Activated T-helper 9 cell treated with anti-CD3 and anti-CD28 coated beads, Interleukin-2, amount 50 U/mL, for 16 hours (primary cell): Measurements from ENCODE around the gene TLE1.
"Not testable (repeated sequence)": the region's sequence is repeated elsewhere in the genome, so short reads cannot be mapped to it uniquely, and the experiment has no call there.

Source experiments
- DNase-seq: peaks from one replicate; pipeline ENCODE4 v3.0.0-alpha.2; 2020; ENCODE audit warnings: low read depth

The TLE1 gene

DNA sequence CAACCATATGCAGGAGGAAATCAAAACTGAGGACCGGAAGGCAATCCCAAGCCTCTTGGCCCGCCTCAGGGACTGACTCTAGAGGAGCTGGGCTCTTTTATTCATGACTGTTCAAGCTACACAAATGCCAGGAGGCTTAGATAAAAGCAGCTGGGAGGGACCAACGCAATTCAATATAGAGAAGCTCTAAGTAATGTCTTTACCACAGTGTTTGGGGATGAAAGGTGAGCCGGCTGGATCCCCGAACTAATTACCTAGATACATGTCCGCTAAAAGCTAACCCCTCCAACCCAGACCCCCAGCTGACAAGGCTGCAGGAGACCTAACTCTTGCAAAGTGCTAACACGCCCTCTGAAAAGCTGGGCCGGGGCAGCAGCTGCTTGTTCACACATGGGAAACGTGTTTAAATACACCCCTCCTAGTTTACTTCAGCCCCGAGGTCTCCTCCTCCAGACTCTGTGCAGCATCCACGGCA, 67.5 kb downstream of the TLE1 start:
- DNase-seq: no peak

DNA sequence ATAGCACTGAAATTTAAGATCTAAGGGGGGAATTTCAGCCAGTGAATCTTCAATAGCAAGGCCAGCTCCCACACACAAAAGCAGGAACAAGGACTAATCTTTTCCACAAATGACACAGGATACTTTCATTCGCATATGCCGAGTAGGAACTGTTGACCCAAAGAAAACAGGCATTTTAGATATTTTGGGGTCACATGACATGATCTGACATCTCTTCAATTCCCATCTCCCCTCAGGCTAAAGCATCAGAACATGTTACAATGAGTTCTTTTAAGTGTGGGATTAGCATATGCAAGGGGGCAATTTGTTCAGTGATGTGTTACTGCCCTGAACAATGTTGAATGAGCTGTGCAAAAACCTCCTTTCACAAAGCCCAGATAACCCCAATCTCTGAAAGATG, 68.2 kb downstream of the TLE1 start:
- no peak for DNase-seq

DNA sequence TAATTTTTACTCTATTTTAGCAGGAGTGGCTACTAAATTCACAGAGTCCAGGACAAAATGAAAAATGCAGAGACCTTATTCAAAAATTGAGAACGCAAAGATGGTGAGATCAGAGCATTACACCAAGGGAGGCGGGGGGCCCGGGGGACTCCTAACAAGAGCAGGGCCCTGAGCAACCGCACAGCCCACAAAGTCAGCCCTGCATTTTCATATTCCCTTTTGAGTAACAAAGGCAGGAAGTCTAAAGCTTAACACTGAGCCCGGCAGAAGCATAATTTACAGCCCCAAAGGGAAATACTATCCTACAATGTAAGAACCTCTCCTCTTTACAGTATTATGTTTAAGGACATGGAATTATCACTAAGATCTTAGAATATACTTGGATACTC, 69.4 kb downstream of the TLE1 start:
- DNase-seq: no peak

DNA sequence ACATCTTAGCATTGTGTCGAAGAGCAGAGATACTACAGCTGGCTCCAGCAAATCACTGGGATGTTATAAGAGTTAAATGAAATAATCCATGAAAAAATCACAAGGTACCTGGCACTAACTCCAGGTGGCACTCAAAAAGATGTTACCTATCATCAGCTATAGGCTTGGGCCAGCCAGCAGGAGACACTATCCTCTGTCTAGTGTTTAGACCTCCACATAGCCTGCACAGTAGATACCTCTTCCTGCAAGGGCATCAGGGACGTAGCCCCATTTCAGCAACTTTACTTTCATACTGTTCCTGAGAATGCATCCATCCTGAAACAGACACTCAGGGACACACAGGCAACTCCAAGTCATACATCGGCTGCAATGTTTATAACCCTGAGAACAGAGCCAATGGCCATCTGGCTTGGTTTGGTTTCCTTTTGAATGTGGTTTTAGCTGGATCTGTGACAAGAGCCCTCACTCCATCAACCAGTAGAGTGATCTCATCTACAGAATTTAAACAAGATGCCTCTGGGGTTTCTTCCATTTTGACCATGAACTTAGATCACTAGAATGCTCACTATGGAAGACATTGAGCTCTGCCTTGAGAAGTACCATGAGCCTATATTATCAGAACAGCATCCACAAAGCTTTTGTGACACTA, 69.9 kb downstream of the TLE1 start:
- DNase-seq: no peak

DNA sequence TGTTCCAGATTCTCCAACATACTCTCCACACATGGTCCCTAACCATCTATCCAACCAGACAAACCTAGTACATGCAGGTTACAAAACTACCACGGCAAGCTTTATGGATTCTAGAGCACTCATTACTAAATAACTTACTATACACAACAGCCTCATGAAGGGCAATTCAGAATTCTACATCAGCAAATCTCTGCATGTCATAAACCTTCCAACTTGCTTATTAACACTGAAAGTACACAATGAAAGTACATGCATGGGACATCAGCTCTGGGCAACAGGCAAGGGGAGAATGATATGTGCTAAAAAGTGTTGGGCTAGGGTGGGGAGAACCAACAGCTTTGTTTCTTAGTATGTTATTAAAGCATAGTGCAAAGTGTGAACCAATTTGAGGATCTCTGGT, 70.4 kb downstream of the TLE1 start:
- DNase-seq: no peak

DNA sequence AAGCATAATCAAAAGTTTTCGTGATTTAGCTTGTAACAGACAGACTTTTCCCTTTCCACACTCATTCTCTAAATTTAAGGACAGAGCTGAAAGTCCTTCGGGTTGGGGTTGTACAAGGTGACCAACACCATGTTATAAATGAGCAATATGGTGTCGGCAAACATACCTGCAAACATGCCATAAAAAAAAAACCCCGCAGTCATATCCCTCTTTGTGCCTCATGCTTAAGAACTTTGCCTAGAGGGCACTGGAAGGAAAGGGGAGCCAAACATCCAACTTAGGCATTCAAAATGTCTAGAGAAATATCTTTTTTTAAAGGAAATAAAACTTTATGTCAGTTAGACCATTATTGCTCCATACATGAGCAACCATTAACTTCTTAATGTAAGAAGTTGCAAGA, 73.2 kb downstream of the TLE1 start:
- no peak for DNase-seq

DNA sequence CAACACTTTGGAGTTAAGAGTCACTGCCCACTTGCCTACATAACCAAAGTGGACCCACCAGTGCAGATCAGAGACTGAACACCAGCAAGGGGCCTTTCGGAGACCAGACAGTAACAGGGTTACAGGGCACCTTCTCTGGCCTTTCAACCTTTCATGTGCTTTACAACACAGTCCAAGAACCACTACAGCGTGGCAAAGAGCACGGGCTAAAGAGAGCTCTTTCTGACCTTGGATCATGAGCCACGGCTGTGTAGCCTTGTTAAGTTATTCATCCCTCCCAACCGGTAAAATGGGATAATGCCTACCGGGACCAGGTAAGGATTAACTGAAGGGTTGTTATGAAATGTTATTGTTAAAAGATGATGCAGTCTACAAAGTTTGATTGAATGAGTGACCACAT, 75.0 kb downstream of the TLE1 start:
- DNase-seq: no peak

DNA sequence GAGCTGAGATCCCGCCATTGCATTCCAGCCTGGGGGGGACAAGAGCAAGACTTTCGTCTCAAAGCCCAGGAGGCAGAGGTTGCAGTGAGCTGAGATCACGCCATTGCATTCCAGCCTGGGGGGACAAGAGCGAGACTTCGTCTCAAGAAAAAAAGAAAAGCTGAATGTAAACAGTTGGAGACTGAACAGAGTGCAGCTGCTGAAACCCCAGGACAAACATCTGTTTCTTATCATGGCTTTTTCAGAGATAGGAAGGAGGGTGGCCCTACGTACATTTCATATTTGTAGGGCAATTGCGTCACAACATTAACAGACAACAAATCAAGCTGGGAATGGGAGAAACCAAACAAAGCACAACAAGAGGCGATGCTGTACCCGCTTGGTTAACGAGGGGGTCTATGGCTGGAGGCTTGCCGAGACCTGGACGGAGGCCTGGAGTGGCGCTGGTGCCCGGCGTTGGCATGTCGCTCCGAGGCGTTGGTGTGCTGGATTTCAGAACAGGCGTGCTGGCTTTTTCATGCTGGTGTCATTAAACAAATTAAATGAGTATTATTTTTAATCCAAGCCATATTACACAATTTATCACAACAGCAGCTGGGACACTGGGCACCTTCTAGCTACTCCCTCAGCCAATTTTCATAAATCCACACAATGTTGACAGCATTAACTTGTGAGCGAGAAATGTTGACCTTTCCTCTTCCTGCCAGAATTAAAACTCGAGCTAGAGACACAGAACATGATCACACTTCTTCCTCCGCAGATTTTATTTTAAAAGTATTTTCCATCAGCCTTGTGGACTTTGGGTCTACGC, 76.1 kb downstream of the TLE1 start:
- no peak for DNase-seq

DNA sequence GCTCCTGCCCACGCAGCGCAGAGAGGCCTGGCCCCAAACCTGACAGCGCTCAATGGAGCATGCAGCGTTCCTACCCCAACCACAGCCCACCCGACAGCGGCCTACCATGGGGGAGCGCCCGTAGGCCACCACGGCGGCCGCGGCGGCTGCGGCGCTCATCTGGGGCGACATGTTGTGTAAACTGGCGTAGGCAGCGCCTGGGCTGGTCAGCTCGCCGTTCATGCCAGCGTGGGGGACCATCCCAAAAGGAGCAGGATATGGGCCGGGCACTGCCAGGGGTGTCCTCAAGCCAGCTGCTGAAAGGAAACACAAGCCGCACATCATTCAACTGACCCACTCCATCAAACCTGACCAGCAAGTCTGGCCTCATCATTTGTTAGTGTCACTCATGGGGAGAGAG, 77.7 kb downstream of the TLE1 start:
- no peak for DNase-seq

DNA sequence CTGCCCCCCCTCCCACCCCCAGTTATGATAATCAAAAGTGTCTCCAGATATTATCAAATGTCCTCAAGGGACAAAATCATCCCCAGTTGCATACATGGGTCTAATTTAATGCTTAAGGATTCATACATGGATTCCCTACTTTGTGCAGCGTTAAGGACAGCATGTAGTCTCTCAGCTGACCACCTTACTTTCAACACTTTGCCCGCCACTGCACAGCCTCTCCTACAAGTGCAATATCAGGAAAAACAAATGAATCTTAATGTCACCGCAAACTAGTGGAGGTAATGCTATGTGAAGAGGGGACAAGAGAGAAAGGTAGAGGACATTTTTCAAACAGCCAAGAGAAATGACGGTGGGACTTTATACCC, 78.6 kb downstream of the TLE1 start:
- no peak for DNase-seq

DNA sequence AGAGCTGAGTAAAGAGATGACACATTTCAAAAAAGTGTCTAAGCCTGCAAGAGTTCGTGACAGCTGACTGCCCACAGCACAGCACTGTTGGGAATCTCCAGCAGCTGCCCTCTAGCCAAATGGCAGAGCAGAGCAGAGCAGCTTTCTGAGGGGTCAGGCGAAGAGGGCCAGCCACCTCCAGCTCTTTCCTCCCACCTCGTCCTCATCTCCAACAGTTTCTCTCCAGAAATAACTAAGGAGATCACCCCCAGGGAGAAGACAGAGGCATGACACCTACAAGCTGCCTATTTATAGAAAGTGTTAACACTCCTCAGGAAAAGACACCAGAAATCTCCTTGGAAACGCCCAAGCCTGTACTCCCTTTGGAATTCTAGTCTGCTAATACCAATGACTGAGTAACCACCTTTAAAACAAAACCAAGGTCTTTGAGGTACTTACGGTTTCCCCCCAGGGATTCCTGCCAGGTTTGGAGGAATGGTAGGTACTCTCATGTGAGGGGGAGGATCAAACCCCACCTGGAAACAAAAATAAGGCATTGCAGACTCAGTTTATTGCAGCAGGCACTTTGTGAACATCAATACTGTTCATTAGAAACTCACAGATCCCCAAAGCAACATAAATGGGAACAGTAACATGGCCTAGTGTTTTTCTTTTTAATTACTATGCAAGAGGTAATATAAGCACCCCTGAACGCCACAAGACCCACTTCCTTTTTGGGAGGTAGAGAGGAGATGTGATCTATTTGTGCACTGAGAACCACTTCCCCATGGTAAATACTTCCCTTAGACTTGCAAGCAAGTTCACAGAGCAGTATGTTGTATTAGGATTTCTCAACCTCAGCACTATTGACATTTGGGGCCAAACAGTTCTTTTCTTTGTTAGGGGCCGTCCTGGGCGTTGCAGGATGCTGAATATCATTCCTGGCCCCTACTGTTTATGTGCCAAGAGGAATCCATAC, 79.3 kb downstream of the TLE1 start:
- no peak for DNase-seq

DNA sequence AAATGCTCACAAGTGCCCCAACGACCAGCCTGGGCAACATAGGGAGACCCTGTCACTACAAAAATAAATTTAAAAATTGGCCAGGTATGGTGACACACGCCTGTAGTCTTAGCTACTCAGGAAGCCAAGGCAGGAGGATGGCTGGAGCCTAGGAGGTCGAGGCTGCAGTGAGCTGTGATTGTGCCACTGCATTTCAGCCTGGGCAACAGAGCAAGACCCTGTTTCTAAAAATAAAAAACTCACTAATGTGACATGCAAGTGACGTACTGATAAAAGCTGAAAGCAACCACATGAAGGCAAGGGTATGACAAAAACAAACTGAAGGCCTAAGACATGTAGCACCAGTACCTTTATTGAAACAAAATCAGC, 81.1 kb downstream of the TLE1 start:
- DNase-seq: no peak

DNA sequence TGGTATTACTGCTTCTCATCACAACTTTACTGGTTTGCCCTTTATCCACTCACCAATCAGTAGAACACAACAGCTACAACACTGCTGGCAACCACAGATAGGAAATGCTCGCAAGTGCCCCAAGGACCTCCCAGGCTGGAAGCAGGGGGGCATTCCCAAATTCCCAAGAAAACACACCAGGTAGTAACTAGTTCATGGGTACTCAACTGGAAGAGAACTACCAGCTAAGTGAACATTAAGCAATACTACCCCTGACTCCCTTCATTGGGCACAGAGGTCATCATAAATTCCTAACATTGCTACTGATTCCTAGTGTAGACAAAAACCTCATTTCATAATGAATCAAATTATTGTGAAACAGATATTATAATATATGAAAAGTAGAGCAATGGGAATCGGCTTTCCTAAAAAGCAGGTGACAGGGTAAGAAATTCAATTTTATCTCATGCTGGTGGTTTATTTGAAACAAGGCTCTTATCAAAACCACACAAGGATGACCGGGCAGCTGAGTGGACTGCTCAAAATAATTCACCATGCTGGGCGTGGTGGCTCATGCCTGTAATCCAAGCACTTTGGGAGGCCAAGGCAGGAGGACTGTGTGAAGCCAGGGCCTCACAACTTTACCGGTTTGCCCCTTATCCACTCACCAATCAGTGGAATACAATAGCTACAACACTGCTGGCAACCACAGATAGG, 81.6 kb downstream of the TLE1 start:
- DNase-seq: no peak

DNA sequence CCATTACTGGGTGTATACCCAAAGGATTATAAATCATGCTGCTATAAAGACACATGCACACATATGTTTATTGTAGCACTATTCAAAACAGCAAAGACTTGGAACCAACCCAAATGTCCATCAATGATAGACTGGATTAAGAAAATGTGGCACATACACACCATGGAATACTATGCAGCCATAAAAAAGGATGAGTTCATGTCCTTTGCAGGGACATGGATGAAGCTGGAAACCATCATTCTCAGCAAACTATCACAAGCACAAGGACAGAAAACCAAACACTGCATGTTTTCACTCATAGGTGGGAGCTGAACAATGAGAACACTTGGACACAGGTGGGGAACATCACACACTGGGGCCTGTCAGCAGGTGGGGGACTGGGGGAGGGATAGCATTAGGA, 83.1 kb downstream of the TLE1 start:
- DNase-seq: not testable (repeated sequence)

DNA sequence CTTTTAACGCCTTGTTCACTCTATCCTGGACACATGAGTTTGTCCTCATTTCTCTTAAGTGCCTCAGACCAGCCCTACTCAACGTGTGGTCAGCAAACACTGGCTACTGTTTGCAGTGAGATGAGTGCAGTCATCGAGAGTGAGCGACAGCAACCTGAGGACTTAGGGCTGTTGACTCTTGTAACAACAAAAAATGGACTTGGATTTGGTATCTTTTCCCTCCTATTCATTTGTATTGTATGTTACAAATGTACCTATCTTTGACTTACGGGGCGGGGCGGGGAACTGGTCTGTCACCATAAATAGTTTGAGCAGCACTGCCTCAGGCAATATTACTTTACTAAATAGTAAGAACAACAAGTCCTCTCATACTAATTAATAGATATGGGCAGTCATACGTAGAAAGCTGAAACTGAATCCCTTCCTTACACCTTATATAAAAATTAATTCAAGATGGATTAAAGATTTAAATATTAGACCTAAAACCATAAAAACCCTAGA, 84.1 kb downstream of the TLE1 start:
- DNase-seq: no peak

DNA sequence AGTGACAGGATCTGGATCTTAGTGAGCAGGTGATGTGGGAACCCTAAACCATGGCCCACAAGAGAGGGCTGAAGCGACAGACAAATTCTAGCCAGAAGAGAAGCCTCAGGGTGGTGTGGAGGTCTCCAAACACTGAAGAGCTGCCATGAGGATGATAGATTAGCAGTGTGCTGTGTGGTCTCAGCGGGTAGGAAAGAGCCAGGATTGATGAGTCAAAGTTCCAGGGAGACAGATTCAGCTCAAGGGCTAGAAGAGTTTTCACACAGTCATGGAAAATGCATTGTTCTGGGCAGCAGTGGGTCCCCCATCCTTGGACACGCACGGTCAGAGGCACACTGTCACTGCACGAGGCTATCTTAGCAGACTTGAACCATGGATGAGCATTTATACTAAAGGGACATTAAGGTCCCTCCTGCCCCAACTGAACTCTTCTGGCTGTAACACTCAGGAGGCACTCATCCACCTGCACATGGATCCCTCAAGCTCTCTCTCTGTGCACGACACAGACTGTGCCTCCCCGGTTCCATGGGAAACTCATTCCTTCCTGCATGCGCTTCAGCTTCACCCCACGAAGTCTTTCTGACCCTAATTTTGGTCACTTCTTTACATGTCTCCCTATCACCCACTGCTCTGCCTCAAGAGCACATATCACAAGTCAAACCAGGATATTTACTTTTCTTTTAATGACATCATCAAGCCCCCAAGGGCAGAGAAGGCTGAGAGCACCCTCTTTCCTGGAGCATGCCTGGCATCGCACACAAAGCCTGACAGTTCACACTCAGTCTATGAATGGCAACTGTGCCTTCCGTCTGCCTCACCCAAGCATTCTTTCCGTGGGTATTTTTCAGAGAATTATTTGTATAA, 84.8 kb downstream of the TLE1 start:
- DNase-seq: no peak

DNA sequence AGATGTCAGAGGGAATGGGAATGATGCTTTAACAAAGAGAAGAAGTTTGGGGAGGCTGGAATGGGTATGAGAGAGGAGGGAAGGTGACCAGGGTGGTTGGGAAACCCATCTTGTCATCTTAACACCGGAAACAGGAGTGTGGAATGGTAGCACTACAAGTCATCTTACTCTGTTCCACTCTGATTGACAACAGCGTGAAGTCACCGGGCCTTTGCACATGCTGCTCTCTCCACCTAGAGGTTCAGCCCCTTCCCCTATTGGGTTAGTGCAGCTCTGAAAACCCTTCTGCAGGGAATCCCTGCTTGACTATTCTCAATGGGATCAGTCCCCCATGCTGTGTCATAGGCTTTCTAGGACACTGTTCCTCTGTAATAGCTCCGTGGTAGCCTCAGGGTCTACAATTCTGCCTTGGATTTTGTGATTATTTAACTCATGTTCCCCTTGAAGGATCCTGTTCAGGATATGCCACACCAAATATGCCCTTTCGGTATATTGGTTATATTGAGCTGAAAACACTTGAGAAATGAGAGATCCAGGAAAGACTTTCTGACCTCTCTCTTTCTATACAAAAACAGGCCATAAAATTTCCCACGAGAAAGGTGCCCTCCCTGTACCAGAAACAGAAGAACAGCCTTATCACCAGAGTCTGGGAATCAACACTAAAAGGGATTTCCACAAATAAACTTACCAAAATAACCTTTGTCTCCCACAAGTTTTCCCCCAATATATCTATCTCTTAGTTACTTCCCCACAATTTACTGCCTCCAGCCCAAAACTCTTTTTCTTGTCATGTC, 86.3 kb downstream of the TLE1 start:
- no peak for DNase-seq

DNA sequence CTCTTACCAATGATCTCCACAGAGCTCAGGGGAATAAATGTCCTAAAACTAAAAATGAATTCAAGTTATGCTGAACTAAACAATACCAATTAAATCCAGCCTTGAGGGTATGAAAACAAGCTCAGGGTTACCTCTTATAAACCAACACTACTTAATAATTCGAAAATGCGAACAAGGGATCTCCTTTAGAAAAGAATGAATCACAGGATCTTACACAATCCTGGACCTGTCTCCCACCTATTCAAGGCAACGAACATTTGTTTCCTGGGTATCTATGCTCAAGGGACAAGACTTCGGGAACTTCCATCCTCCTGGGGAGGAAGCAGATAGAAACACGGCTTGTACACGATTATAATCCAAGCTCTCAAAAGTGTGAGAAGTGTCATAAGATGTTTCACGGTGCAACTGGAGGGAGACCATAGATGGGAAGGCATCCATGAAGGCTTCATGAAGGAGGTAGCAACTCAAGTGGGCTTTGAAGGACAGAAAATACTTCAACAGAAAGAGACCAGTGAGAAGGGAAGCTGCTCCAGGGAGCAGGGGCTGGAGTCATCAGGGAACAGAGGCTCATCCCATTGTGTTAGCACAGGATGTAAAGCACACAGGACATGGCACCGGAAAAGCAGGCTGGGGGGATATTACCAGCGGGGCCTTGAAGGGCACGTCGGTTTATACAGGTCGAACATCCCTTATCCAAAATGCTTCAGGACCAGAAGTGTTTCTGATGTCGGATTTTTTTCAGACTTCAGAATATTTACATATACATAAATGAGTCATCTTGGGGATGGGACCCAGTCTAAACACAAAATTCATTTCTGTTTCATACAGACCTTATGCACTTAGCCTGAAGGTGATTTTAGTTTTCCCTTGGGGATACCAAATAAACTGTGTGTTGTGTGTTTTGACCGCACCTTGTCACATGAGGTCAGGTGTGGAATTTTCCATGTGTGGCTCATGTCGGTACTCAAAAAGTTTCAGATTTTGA, 87.4 kb downstream of the TLE1 start:
- DNase-seq: no peak

DNA sequence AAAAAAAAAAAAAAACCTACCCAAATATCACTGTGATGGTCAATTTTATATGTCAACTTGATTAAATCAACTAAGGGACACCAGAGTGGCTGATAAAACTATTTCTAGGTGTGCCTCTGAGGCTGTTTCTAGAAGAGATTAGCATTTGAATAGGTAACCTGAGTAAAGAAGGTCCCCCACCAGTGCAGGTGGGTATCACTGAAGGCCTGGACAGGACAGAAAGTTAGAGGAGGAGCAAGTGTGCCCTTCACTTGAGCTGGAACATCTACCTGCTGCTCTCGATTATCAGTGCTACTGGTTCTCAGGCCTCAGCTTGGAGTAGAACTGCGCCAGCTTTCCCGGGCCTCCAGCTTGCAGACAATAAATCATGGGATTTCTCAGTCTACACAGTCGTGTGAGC, 88.7 kb downstream of the TLE1 start:
- DNase-seq: no peak
